GM03348 (cell line): ENCODE measurements around the gene MRPS2.
"Not testable (repeated sequence)": the region's sequence is repeated elsewhere in the genome, so short reads cannot be mapped to it uniquely, and the experiment has no call there.

Experiments used
- DNase-seq: peaks from one replicate; pipeline ENCODE4 v3.0.0; 2012; ENCODE audit warnings: low spot score

Gene MRPS2

GRCh38 chr9:135531096-135531495 is 30.6 kb downstream of the MRPS2 start:
- DNase-seq = peak; percentile 1

- no peak for DNase-seq
These were observed 32.6 kb downstream of the MRPS2 start for GRCh38 chr9:135533113-135533512.

DNA sequence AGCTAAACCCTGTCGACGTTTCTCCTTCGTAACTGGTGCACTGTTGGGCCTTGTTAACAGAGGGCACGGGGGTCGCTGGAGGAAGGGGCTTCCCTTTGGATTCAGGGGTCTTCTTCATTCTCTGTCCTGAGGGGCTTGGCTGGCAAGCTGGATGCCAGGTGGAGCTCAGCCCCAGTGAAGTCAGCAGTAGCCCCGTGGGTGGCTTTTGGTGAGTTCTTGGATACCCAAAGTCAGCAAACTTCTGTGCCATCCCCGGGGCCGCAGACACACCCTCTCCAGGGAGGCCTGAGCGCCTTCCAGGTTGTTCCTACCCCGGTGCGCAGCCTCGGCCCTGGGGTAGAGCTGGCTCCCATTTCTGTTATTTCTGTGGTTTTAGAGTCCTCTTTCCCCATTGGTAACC is 33.2 kb downstream of the MRPS2 start:
- DNase-seq = peak; percentile 3

- not testable (repeated sequence) for DNase-seq
These were observed 33.8 kb downstream of the MRPS2 start for GRCh38 chr9:135534192-135534711.

DNA sequence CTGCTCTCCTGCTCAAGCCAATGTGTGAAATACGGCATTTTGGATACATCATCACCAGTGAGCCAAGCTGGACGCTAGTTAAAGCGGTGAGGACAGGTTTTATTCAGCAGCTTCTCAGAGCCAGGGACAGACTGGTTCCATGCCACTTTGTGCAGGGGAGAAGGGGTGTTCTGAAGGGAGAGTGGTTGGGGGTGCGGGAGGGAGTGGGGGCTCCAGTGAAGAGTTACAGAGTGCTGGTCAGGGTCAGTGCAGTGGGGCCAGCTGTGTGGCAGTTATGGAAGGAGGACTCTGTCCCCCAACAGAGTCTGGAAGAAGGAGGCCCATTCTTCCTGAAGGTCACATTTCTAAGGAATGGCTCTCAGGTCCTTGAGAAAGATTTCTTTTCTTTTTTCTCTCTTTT is 34.3 kb downstream of the MRPS2 start:
- not testable (repeated sequence) for DNase-seq

- DNase-seq = not testable (repeated sequence)
These were observed 35.1 kb downstream of the MRPS2 start for GRCh38 chr9:135535631-135536030.

- peak; percentile 74 for DNase-seq
These were observed 35.7 kb downstream of the MRPS2 start for GRCh38 chr9:135536216-135536615.

GRCh38 chr9:135543262-135543894 is 42.9 kb downstream of the MRPS2 start:
- not testable (repeated sequence) for DNase-seq

GRCh38 chr9:135544981-135545635 is 44.6 kb downstream of the MRPS2 start:
- no peak for DNase-seq

GRCh38 chr9:135545646-135546176 is 45.2 kb downstream of the MRPS2 start, which contains the start of gene OBP2A:
Gene OBP2A, plus strand, starts transcription at chr9:135546126. Its CDS starts 55 bp downstream, at chr9:135546181.
- not testable (repeated sequence) for DNase-seq

DNA sequence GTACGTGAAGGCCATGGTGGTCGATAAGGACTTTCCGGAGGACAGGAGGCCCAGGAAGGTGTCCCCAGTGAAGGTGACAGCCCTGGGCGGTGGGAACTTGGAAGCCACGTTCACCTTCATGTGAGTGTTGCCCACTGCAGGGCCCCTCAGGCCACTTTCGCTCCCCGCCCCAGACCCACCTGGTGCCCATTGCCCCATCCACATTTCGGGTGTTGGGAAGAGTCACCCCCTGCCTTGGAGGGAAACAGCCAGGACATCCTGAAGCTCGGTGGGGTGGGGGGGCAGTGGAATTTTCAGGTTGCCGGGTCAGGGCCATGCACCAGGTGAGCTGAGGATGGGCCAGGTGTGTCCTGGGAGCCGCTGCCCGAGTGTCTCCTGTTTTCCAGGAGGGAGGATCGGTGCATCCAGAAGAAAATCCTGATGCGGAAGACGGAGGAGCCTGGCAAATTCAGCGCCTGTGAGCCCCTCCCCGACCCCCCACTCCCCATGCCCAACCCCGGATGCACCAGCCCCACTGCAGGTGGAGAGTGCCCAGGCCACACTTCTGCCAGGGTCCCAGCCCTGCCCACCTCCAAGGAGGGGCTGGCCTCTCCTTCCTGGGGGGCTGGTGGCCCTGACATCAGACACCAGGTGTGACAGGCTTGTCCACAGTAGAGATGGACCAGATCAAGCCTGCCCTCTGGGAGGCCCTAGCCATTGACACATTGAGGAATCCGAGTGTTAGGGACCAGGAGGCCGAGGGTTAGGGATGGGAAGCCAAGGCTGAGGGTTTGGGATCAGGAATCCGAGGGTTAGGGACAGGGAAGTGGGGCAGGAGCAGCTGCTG is 46.5 kb downstream of the MRPS2 start:
- DNase-seq = not testable (repeated sequence)

- DNase-seq = no peak
These were observed 47.6 kb downstream of the MRPS2 start for GRCh38 chr9:135547756-135548736.

DNA sequence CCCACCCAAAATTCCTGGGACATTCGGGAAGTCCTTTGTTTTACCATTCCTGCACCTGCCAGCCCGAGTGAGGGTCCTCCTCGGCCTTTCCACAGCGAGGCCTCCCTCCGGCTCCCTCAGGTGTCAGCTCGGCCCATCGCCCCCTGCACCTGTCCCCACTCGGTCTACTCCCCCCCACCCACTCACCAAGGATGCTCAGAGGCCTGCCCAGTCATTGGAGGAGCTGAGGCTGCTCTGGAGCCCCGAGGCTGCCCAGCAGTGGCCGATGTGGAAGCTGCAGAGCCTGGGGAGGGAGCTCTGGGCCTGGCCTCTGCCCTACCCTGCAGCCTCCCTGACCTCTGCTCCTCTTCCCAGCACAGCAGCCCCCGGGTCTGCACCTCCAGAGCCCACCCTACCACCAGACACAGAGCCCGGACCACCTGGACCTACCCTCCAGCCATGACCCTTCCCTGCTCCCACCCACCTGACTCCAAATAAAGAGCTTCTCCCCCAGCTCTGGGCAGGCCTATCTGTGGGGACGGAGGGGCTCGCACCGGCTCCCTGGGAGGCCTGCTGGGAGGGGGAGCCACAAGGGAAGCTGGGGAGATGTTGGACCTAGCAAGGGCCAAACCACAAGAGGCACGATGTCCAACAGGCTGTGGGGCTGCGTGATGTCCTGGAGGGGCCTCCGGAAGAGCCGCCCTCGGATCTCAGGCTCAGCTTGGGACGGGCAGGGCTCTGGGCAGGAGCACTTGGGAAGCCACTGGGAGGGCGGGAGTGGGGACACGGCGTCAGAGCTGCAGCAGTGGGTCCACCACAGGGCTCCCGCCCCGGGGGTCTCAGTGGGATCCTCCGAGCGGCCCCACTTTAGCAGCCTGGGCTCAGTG is 49.2 kb downstream of the MRPS2 start:
- DNase-seq = not testable (repeated sequence)

DNA sequence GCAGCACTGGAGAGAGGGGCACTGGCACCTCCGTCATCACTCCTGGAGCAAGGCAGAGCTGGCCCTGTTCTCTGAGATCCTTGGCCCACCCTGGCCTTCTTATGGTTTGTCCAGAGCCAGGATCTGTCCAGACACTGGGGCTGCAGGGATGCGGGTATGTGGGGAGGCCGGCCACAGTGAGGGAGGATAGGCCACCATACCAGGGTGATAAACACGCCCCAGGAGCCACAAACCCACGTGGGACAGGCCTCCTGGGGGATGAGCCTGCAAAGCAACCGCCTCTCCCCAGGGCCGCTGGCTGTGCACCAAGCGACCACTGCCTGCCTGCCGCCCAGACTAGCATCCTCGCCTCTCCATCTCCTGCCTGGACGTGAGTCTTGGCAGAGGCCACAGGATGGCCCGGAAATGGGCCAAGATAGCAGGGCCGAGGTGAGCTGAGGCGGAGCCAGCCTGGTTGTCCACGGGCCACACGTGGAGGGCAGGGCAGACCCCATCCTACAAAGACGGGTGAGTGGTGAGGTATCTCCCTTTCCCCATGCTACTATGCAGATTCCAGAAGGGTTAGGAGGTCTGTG is 49.9 kb downstream of the MRPS2 start:
- DNase-seq = no peak

GRCh38 chr9:135551031-135551430 is 50.5 kb downstream of the MRPS2 start:
- DNase-seq = no peak

GRCh38 chr9:135551456-135551855 is 51.0 kb downstream of the MRPS2 start:
- DNase-seq = no peak

GRCh38 chr9:135552021-135552697 is 51.7 kb downstream of the MRPS2 start:
- no peak for DNase-seq

- no peak for DNase-seq
These were observed 52.3 kb downstream of the MRPS2 start for GRCh38 chr9:135552698-135553171.
